Measurements from ENCODE around the gene FHIT. TPM values are rescaled to one million over a fixed set of nuclear protein-coding genes. Genes with fewer than 3 reads are reported as not detected.

FHIT gene
- polyA plus RNA-seq, 1 experiment = 0.11 TPM

GRCh38 chr3:60584250-60584649 lies 667.0 kb downstream of the FHIT start:
- ChIA-PET CTCF (no interaction called here), POLR2A (no interaction called here)
- Histone ChIP-seq H3K4me3 (ENCODE audit: low read depth, low read length) (no peak overlapping the region), H3K27me3 (ENCODE audit: control insufficient read depth, insufficient read depth, low read length) (no peaks in the 10 kb centered on the region), H3K36me3 (ENCODE audit: control insufficient read depth, insufficient read depth, low read length) (no peaks in the 10 kb centered on the region)
- no peak for TF ChIP-seq CTCF (IDR thresholded peaks at IDR 0.05; ENCODE audit: insufficient read depth, low read depth, low read length)
- no peak for DNase-seq (ENCODE audit: low read depth)

- ChIA-PET CTCF (no interaction called here), POLR2A (no interaction called here)
- no peak for DNase-seq (ENCODE audit: low read depth)
- Histone ChIP-seq H3K36me3 (ENCODE audit: control insufficient read depth, insufficient read depth, low read length) (no peaks in the 10 kb centered on the region), H3K27me3 (ENCODE audit: control insufficient read depth, insufficient read depth, low read length) (no peaks in the 10 kb centered on the region), H3K4me3 (ENCODE audit: low read depth, low read length) (no peak overlapping the region)
- no peak for TF ChIP-seq CTCF (IDR thresholded peaks at IDR 0.05; ENCODE audit: insufficient read depth, low read depth, low read length)
Observed at GRCh38 chr3:60582288-60582687, 669.0 kb downstream of the FHIT start.

- POLR2A ChIA-PET = no interaction called here
- CTCF ChIA-PET = no interaction called here
- DNase-seq (ENCODE audit: low read depth) = no peak
Observed at GRCh38 chr3:60580809-60581208, 670.4 kb downstream of the FHIT start.

GRCh38 chr3:60579734-60580133 lies 671.5 kb downstream of the FHIT start:
- no peak overlapping the region for H3K4me3 ChIP-seq (ENCODE audit: low read depth, low read length)
- no peaks in the 10 kb centered on the region for H3K27me3 ChIP-seq (ENCODE audit: control insufficient read depth, insufficient read depth, low read length)
- no peak for TF ChIP-seq CTCF (IDR thresholded peaks at IDR 0.05; ENCODE audit: insufficient read depth, low read depth, low read length)
- peak; percentile 41 for DNase-seq (ENCODE audit: low read depth)
- CTCF ChIA-PET = interaction anchor here (0.5 kb wide), 1 partner anchor 9 kb away, joined by 3 read pairs; no protein-coding TSS in a partner anchor
- H3K36me3 ChIP-seq (ENCODE audit: control insufficient read depth, insufficient read depth, low read length) = no peaks in the 10 kb centered on the region
- POLR2A ChIA-PET = no interaction called here

More at GRCh38 chr3:60580809-60581208, 670.4 kb downstream of the FHIT start:
- no peaks in the 10 kb centered on the region for H3K27me3 ChIP-seq (ENCODE audit: control insufficient read depth, insufficient read depth, low read length)
- no peak overlapping the region for H3K4me3 ChIP-seq (ENCODE audit: low read depth, low read length)
- no peaks in the 10 kb centered on the region for H3K36me3 ChIP-seq (ENCODE audit: control insufficient read depth, insufficient read depth, low read length)
- TF ChIP-seq CTCF (IDR thresholded peaks at IDR 0.05; ENCODE audit: insufficient read depth, low read depth, low read length) = no peak

- no peaks in the 10 kb centered on the region for H3K36me3 ChIP-seq (ENCODE audit: control insufficient read depth, insufficient read depth, low read length)
- no peak for TF ChIP-seq CTCF (IDR thresholded peaks at IDR 0.05; ENCODE audit: insufficient read depth, low read depth, low read length)
- ChIA-PET CTCF (interaction anchor here (1.5 kb wide), 1 partner anchor 46 kb away, joined by 3 read pairs; no protein-coding TSS in a partner anchor), POLR2A (no interaction called here)
- H3K27me3 ChIP-seq (ENCODE audit: control insufficient read depth, insufficient read depth, low read length) = no peaks in the 10 kb centered on the region
- no peak overlapping the region for H3K4me3 ChIP-seq (ENCODE audit: low read depth, low read length)
- no peak for DNase-seq (ENCODE audit: low read depth)
Observed at GRCh38 chr3:60578936-60579335, 672.3 kb downstream of the FHIT start.

All from BJ (cell line).